Medulla oblongata (tissue), 1 donor: ENCODE data around the gene REXO5.

Experiments used
- DNase-seq: peaks from one replicate; pipeline ENCODE4 v3.0.0-alpha.2; 2015; ENCODE audit errors: extremely low spot score

Gene REXO5

DNA sequence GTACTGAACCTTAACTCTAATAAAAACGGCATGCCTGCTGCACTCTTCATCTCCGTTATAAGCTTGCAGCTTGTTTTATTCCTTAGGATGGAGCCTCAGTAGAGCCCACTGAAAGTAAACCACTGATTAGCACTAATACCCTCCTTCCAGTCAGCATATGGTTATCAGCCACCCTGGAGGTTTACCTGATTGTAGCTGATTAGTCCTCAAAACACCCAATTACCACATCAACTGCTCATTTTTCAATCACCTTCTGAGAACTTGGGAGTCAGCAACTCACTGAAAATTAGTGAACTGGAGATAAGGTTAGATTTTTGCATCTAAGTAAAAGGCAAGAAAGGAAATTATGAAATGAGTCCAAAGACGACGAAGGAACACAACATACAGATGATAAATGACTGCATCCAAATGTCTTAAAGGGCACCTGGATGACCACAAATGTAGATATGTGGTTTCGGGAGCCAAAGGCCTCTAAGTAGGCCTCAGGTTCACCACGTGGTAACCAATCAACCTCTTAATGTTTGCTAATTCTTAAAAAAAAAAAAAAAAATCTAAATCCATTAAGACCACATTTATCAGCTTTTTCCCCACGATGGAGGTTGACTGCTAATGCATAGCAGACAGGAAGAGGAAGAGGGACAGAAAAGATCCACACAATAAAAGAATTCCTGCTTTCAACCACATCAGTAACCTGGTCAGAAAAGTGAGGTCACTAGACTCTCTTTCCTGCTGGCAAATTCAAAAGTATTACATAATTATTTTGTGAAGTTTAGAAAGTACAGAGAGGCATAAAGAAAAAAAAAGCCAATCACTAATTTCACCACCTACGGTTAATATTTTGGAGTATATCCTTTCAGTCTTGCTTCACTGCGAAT is 65.9 kb downstream of the REXO5 start:
- no peak for DNase-seq

DNA sequence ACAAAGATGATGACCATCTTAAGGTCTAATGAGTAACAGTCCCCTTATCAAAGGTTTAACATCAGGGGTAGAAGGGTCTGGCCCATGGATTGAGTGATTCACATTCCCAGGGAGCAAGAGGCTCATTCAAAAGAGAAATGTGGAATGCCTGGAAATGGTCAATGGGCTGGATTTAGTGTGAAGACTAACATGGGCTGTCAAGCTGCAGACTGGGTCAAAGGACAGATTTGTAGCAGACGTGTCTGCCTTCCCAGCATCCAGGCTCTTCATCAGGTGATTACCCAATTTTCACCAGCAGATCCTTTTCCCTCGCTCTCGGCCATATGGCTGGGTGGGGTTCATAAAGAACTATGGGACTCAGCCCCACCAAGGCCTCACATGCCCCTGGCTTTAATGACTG is 67.0 kb downstream of the REXO5 start:
- DNase-seq, result no peak

DNA sequence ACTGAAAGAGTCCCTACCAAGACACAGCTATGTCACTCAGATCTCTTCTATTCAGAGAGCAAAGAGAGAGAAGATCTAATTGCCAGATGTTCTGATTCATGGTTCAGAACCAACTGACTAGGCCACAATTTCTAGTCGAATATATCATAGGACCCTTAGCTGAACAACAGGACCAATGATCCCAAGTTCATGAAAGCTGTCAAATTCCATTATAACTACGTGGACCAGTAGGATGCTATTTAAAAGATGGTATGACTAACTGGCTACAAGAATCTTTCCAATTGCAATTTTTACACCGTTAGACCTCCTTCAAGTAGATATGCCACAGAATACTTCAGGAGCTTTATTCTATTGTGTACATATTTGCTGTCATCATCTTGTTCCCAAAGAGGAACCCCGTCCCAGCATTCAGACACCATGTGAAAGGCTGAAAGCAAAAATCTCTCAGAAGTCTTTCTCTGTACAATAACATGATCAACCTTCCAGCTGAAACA is 67.8 kb downstream of the REXO5 start:
- DNase-seq, result no peak

DNA sequence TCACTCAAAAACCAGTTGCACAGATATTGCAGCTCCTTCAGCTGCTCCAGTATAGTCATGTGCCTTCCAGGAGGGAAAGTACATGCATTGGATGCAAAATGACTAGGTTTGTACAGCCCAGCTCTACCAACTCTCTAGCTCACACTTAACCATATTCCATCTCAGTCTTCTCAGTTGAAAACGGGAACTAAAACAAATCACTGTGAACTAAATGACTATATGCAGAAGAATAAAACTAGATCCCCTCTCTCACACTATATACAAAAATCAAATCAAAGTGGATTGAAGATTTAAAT is 69.0 kb downstream of the REXO5 start:
- no peak for DNase-seq

GRCh38 chr16:20878682-20879147 is 72.4 kb downstream of the REXO5 start:
- no peak for DNase-seq

DNA sequence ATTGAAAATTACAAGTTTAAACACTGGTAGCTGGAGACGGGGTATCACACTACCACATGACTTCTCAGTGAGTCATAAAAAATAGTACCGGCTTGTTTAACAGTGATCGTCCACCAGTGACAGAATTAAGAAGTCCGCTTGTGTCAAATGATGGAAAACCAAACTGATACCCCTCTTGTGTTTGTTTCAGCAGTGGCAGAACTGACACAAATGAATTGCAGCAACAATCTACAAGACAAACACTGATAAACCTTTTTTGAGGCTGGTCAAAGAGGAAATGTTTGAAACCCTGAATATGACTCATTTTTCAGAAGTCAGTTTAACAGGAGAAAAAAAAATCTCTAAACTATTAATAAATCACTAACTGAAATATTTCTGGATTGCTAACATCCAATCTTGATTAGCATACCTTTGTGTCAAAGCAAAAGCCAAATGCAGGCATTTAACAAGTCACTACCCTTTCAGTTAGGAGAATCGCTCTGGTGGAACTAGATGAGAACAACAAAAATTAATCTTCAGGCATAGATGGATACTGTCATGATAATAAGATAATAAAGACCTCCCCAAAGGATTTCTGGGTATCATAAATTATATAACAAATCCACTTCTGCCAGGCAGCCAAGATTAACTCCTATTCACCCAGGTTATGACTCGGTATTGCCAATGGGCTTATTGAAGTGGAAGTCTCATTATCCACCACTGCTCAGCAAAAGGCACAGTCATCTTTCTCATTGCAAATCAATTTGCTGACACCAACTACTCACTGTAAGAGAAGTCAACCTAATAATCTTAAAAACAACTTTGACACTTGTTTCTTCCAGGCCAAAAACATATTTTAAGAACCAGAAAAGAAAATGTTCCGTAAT is 73.1 kb downstream of the REXO5 start:
- DNase-seq, result no peak

- no peak for DNase-seq
These were observed 74.7 kb downstream of the REXO5 start for GRCh38 chr16:20880867-20881502.

DNA sequence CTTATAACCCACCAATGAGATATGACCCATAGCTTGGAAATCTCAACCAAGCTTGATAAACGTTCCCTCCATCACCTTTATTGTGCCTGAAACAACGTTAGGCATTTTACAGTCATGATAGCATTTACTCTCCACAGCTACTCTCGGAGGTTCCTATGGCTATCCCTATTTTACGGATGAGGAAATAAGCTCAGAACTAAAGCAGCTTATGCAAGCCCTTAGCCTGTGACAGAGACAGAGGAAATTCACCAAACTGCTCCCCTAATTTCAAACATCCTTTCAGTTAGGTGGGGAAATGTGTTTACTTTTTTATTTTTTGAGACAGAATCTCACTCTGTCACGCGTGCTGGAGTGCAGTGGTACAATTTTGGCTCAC is 75.2 kb downstream of the REXO5 start:
- no peak for DNase-seq

DNA sequence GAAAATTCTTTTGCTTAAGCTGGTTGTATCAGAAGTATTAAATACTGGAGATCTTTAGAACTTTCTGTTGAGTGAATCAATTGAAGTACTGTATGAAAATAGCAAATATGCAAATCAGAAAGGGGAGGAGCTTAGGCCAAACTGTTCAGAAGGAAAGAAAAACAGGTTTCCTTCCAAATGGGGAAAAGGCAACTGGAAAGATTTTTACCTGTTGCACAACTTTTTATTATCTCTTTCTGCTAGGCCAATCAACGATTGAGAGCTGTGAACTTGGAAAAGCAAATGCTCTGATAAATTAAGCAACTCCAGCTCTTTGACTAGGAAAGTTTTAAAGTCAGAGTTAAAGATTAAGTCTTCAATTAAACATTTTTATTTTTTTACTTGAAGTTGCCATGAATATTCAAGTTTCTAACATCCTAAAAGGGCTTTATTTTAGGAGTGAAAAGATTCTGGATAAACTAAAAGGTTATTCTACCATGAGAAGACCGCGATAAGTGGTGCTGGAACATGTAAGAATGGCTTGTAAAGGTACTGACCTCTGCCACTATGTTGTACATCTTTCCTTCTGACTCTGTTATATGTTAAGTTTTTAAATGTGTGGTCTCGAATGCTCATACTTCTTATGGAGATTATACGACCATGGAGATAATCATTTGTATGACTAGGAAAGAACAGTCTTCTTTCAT is 77.4 kb downstream of the REXO5 start:
- DNase-seq, result no peak

DNA sequence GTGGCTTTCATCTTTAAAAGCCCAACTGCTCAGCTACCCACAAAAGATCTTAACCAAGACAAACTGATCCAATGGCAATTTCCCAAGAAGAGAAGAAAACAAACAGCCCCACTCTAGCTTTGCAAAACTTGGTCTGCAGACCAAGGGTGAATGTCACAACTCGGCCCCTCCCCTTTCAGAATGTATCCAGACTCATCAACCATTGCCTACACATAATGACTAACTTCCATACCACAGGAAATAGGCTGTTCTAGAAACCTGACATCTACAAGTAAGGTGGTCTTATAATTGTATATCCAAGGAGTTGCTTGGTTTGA is 77.9 kb downstream of the REXO5 start:
- DNase-seq, result no peak

GRCh38 chr16:20886320-20886719 is 80.0 kb downstream of the REXO5 start:
- no peak for DNase-seq

DNA sequence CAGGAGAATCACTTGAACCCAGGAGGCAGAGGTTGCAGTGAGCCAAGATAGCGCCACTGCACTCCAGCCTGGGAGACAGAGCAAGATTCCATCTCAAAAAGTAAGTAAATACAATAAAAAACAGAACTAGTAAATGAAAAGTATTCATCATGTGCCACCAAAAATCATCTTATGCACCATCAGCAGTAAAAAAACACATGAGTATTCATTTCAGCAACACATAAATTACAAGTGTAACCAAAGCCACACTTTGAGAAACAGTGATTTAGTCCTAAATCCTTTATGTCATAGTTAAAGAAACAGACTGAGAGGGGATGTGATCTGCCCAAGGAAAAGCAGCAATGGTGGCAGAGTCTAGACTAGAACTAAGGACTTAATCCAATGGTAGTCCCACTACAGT is 80.9 kb downstream of the REXO5 start:
- no peak for DNase-seq

DNA sequence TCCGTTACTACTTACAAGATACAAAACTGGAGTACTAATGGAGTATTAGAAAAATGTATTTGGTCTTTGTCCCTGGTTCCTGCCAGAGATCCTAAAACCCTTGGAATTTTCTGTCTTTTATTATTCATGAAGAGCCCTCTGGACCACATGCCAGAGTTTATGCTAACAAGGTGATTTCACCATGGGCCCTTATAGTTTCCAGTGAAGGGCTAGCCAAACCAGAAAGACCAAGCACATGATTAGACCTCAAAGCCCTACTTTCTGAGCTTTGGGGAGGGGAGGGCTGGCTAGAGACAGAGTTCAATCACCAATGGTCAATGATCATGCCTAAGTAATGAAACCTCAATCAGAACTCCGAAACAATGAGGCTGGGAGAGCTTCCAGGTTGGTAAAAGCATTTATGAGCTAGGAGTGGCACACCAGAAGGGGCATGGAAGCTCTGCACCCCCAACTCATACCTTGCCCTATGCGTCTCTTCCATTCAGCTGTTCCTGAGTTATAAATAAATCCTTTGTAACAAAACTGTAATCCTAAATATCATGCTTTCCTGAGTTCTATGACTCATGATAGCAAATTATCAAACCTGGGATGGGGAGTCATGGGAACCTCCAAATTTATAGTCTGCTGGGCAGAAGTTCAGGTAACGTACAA is 83.4 kb downstream of the REXO5 start:
- DNase-seq, result no peak

- DNase-seq, result no peak
These were observed 88.1 kb downstream of the REXO5 start for GRCh38 chr16:20894388-20894787.

- DNase-seq, result no peak
These were observed 91.0 kb downstream of the REXO5 start for GRCh38 chr16:20897253-20897897.

DNA sequence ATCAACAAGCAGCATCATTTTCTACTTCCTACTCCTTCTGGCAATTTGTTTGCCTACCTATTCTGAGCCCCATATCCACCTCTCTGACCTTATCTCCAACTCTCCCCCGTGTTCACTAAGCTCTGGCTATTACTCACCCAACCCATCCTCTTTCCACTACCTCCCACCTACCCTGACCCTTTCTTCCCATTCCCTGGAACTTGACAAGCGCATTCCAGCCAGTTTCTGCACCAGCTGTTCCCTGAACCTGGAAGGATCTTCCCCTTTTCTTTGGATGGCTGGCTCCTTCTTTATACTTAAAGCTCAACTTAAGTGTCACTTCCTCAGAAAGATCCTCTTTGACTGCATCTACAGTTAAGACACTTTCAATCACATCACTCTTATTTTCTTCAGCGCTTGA is 91.6 kb downstream of the REXO5 start:
- no peak for DNase-seq

- no peak for DNase-seq
These were observed 92.7 kb downstream of the REXO5 start for GRCh38 chr16:20899071-20899470.
